ENCODE measurements around the gene GK2.

Gene GK2

DNA sequence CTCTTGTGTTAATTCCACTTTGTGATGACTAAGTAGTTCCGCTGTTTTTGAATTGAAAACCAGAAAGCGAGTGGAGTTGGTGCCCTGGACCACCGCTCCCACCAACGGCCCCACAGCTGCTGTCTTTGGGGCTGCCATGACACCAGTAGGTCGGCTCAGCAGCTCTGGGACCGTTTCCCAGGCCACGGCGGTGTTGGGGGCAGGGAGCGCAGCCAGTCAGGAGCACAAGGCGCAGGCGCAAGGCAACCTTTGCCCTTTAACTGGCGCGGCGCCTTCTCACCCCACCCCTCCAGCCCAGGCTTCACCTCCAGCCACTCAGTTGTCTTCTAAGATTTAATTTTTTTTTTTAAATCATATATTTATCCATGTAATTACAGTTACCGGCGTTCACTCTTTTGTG, at the start of gene GK2:
TSS of gene GK2 (minus strand) at position 166 of the 400 bp plus-strand sequence. CDS start at position 138, 28 bp downstream.
- Histone ChIP-seq H3K36me3 (ENCODE audit: control insufficient read depth in 1 of 2, insufficient read depth in 2 of 2, low read length in 2 of 2) (no peaks in the 10 kb centered on the region), H3K4me1 (ENCODE audit: control insufficient read depth in 1 of 2, insufficient read depth in 2 of 2, low read length in 2 of 2) (no peaks in the 10 kb centered on the region), H3K4me3 (ENCODE audit: low read depth in 1 of 2, low read length in 2 of 2) (no peak within 1 kb of the TSS), H3K27ac (ENCODE audit: low read length) (no peak within 1 kb of the TSS), H3K9me3 (ENCODE audit: control insufficient read depth in 1 of 2, low read length in 2 of 2) (no peaks in the 10 kb centered on the region), H3K27me3 (ENCODE audit: low read depth, low read length) (no peaks in the 10 kb centered on the region)

DNA sequence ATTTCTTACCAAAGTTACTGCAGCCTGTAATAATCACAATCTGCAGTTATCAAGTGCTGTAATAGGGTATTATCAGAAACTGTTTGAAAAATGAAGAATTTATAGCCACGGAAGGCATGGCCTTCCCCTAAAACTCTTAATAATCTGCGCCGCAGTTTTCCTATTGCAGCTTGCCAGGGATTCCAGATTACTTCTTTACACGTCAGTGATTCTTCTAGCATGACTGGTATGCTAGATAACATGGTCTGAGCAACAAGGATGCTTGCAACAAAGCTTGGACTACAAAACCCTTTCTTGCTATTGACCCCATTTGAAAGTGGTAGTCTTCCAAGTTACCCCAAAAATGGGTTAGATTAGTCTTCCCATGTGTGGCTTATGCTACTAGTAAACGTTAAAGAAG, 47.2 kb upstream of the GK2 start:
- Histone ChIP-seq H3K9me3 (ENCODE audit: control insufficient read depth in 1 of 2, low read length in 2 of 2) (no peaks in the 10 kb centered on the region), H3K27me3 (ENCODE audit: low read depth, low read length) (no peaks in the 10 kb centered on the region), H3K36me3 (ENCODE audit: control insufficient read depth in 1 of 2, insufficient read depth in 2 of 2, low read length in 2 of 2) (no peaks in the 10 kb centered on the region), H3K4me3 (ENCODE audit: low read depth in 1 of 2, low read length in 2 of 2) (no peak overlapping the region), H3K4me1 (ENCODE audit: control insufficient read depth in 1 of 2, insufficient read depth in 2 of 2, low read length in 2 of 2) (no peaks in the 10 kb centered on the region), H3K27ac (ENCODE audit: low read length) (no peak overlapping the region)

DNA sequence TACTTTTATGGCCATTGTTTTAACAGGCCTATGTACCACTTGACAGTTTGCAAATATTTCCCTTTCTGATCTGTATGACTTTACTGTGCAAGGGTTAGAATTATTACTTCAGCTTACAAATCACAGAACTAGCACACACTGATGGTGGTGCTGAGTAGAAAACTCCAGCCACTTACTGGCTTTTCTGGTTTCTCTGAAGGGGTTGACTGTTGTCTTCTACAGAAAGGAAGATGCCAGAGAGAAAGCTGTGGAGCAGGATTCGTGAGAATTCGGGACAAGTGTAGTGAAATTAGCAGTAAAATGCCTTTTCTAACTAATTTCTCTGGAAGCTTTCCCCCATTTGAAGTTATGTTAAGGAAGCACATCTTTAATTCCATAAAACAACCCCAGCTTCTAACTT, 46.6 kb upstream of the GK2 start:
- Histone ChIP-seq H3K4me1 (ENCODE audit: control insufficient read depth in 1 of 2, insufficient read depth in 2 of 2, low read length in 2 of 2) (no peaks in the 10 kb centered on the region), H3K9me3 (ENCODE audit: control insufficient read depth in 1 of 2, low read length in 2 of 2) (no peaks in the 10 kb centered on the region), H3K36me3 (ENCODE audit: control insufficient read depth in 1 of 2, insufficient read depth in 2 of 2, low read length in 2 of 2) (no peaks in the 10 kb centered on the region), H3K27ac (ENCODE audit: low read length) (no peak overlapping the region), H3K4me3 (ENCODE audit: low read depth in 1 of 2, low read length in 2 of 2) (no peak overlapping the region), H3K27me3 (ENCODE audit: low read depth, low read length) (no peaks in the 10 kb centered on the region)

DNA sequence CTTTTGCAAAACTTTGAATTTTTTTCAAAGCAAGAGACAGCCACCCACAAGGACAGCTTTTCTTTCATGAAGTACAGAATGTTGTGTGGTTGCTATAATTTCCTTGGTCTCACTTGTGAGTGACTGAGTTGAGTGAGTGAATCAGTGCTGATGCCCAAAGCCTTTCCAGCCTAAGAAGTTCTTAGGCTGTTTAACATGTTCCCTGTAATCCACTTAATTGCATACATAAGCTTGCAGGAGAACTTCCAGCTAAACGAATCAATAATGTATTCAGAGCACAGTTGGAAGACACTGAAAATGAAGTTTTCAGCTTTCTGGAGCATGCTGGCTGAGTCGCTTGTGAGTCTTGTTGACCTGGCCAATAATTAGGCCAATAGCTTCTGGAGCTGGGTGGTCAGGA, 42.0 kb upstream of the GK2 start:
- no peaks in the 10 kb centered on the region for H3K27me3 ChIP-seq (ENCODE audit: low read depth, low read length)

DNA sequence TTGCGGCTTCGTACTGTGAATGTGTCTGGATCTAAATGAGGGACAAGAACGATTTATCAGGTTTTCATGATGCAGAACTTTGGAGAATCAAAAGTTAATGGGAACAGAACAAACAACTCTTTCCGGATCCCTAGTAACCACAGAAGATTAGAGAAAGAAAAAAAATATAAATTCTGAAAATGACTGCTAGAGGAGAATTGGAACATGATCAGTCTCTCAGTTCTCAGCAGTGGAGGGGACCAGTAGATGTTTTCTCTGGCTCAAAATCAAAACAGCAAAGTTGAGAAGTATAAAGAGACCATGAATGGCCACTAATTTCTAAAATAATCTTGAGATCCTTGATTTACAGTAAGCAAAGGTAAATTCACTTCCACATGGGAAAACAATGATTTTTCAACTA, 38.1 kb upstream of the GK2 start:
- Histone ChIP-seq H3K27ac (ENCODE audit: low read length) (no peak overlapping the region), H3K4me3 (ENCODE audit: low read depth in 1 of 2, low read length in 2 of 2) (no peak overlapping the region), H3K36me3 (ENCODE audit: control insufficient read depth in 1 of 2, insufficient read depth in 2 of 2, low read length in 2 of 2) (no peaks in the 10 kb centered on the region), H3K4me1 (ENCODE audit: control insufficient read depth in 1 of 2, insufficient read depth in 2 of 2, low read length in 2 of 2) (no peaks in the 10 kb centered on the region), H3K9me3 (ENCODE audit: control insufficient read depth in 1 of 2, low read length in 2 of 2) (no peaks in the 10 kb centered on the region), H3K27me3 (ENCODE audit: low read depth, low read length) (no peaks in the 10 kb centered on the region)

More for the DNA sequence above, 42.0 kb upstream of the GK2 start:
- H3K4me1 ChIP-seq (ENCODE audit: control insufficient read depth in 1 of 2, insufficient read depth in 2 of 2, low read length in 2 of 2): no peaks in the 10 kb centered on the region
- no peaks in the 10 kb centered on the region for H3K36me3 ChIP-seq (ENCODE audit: control insufficient read depth in 1 of 2, insufficient read depth in 2 of 2, low read length in 2 of 2)
- no peak overlapping the region for H3K27ac ChIP-seq (ENCODE audit: low read length)
- H3K4me3 ChIP-seq (ENCODE audit: low read depth in 1 of 2, low read length in 2 of 2): no peak overlapping the region
- no peaks in the 10 kb centered on the region for H3K9me3 ChIP-seq (ENCODE audit: control insufficient read depth in 1 of 2, low read length in 2 of 2)

DNA sequence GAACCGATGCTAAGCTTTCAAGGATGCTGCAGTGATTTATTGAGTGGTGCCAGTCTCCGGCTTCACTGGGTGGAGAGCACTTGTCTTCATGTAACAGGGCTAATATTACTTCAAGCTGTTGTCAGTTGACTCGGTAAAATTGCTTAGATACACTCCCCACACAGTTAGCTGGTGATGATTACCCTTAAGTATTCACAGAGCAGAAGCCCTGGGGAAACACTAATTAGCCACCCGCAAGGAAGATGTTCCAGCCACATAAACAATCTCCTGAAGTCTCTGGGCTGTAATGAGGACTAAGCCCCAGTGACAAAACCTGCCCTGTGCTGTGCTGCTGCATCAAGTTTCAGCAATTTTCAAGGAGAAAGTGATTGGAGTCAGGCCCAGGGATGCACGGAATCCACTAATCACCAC, 37.3 kb upstream of the GK2 start:
- Histone ChIP-seq H3K27ac (ENCODE audit: low read length) (no peak overlapping the region), H3K4me3 (ENCODE audit: low read depth in 1 of 2, low read length in 2 of 2) (no peak overlapping the region), H3K9me3 (ENCODE audit: control insufficient read depth in 1 of 2, low read length in 2 of 2) (no peaks in the 10 kb centered on the region), H3K36me3 (ENCODE audit: control insufficient read depth in 1 of 2, insufficient read depth in 2 of 2, low read length in 2 of 2) (no peaks in the 10 kb centered on the region), H3K4me1 (ENCODE audit: control insufficient read depth in 1 of 2, insufficient read depth in 2 of 2, low read length in 2 of 2) (no peaks in the 10 kb centered on the region), H3K27me3 (ENCODE audit: low read depth, low read length) (no peaks in the 10 kb centered on the region)

DNA sequence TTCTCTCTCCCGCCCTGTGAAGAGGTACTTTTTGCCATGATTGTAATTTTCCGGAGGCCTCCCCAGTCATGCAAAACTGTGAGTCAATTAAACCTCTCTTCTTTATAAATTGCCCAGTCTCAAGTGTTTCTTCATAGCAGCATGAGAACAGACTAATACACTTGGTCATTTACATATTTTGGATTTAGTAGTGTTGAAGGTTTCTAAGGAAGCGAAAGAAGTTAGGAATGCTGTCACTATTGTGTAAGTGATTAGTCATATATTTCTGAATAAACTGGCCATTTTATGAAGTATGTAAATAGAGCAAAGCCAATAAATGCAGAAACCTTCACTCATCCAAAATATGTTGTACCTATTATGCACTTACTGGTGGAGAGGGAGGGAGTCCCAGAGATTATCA, 34.4 kb upstream of the GK2 start:
- Histone ChIP-seq H3K9me3 (ENCODE audit: control insufficient read depth in 1 of 2, low read length in 2 of 2) (no peaks in the 10 kb centered on the region), H3K4me1 (ENCODE audit: control insufficient read depth in 1 of 2, insufficient read depth in 2 of 2, low read length in 2 of 2) (no peaks in the 10 kb centered on the region), H3K27ac (ENCODE audit: low read length) (no peak overlapping the region), H3K4me3 (ENCODE audit: low read depth in 1 of 2, low read length in 2 of 2) (no peak overlapping the region), H3K27me3 (ENCODE audit: low read depth, low read length) (no peaks in the 10 kb centered on the region), H3K36me3 (ENCODE audit: control insufficient read depth in 1 of 2, insufficient read depth in 2 of 2, low read length in 2 of 2) (no peaks in the 10 kb centered on the region)

DNA sequence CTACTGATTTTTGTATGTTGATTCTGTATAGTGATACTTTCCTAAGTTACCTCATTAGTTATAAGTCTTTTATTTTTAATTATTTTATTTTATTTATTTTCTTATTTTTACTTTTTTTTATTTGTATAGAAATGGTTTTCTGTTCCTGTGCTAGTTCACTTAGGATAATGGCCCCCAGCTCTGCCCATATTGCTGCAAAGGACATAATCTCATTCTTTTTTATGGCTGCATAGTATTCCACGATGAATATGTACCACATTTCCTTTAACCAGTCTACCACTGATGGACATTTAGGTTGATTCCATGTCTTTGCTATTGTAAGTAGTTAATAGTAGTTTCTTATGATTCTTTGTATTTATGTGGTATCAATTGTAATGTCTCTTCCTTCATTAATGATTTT, 31.5 kb upstream of the GK2 start:
- no peaks in the 10 kb centered on the region for H3K4me1 ChIP-seq (ENCODE audit: control insufficient read depth in 1 of 2, insufficient read depth in 2 of 2, low read length in 2 of 2)
- H3K4me3 ChIP-seq (ENCODE audit: low read depth in 1 of 2, low read length in 2 of 2): no peak overlapping the region
- H3K36me3 ChIP-seq (ENCODE audit: control insufficient read depth in 1 of 2, insufficient read depth in 2 of 2, low read length in 2 of 2): no peaks in the 10 kb centered on the region
- no peaks in the 10 kb centered on the region for H3K9me3 ChIP-seq (ENCODE audit: control insufficient read depth in 1 of 2, low read length in 2 of 2)
- no peaks in the 10 kb centered on the region for H3K27me3 ChIP-seq (ENCODE audit: low read depth, low read length)
- no peak overlapping the region for H3K27ac ChIP-seq (ENCODE audit: low read length)

DNA sequence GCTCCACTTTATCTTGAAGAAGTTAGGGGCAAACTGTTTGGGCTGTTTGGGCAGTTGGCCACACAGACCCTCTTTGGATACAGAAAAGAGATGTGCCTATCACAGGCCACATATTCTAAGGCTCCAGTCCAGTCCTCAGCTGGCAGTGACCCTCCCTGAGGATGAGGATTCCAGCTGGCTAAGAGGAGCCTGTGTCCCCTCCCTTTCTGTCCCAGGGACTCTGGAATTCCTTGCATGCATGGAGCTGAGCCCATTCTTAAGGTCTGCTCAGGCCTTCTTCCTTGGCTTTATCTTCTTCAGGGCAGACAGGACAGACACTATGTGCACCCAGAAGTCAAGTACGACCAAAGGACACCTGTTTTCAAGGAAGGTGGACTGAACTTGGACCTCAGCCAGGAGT, 23.8 kb upstream of the GK2 start:
- H3K4me3 ChIP-seq (ENCODE audit: low read depth in 1 of 2, low read length in 2 of 2): no peak overlapping the region
- H3K4me1 ChIP-seq (ENCODE audit: control insufficient read depth in 1 of 2, insufficient read depth in 2 of 2, low read length in 2 of 2): no peaks in the 10 kb centered on the region
- H3K9me3 ChIP-seq (ENCODE audit: control insufficient read depth in 1 of 2, low read length in 2 of 2): no peaks in the 10 kb centered on the region
- no peaks in the 10 kb centered on the region for H3K27me3 ChIP-seq (ENCODE audit: low read depth, low read length)
- no peaks in the 10 kb centered on the region for H3K36me3 ChIP-seq (ENCODE audit: control insufficient read depth in 1 of 2, insufficient read depth in 2 of 2, low read length in 2 of 2)
- no peak overlapping the region for H3K27ac ChIP-seq (ENCODE audit: low read length)

DNA sequence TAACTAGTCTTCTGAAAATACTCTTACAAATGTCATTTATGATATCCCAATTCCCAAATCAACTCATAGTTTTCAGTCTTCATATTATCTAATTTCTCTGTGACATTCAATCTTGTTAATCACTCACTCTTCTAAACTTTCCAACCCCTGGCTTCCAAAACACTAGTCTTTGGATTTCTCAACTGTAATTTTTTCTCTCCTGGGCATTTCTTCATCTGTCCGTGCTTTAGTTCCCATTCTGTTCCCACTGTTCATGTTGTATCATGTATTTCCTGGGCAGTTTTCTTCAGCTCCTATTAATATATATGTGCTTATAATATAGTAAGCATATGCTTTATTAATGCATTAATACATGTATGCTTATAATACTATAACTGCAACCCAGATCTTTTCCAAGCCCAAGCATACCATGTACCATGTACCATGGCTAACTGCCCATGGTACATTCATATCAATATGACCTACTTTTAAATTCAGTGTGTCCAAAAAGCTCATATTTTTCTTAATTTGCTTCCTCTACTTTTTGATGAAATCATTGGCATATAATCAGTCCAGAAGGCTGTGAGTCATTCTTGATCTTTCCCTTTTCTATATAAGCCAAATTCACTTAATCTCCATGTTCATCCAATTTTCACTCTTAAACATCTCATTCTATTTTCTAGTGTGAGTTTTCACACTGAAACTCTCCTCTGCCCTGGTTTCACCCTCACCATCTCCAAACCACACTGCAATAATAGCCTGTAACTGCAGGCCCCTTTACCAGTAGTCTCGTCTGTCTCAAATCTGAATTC, 21.3 kb upstream of the GK2 start:
- H3K4me3 ChIP-seq (ENCODE audit: low read depth in 1 of 2, low read length in 2 of 2): no peak overlapping the region
- no peak overlapping the region for H3K27ac ChIP-seq (ENCODE audit: low read length)
- H3K4me1 ChIP-seq (ENCODE audit: control insufficient read depth in 1 of 2, insufficient read depth in 2 of 2, low read length in 2 of 2): no peaks in the 10 kb centered on the region
- H3K9me3 ChIP-seq (ENCODE audit: control insufficient read depth in 1 of 2, low read length in 2 of 2): no peaks in the 10 kb centered on the region
- no peaks in the 10 kb centered on the region for H3K36me3 ChIP-seq (ENCODE audit: control insufficient read depth in 1 of 2, insufficient read depth in 2 of 2, low read length in 2 of 2)
- H3K27me3 ChIP-seq (ENCODE audit: low read depth, low read length): no peaks in the 10 kb centered on the region

DNA sequence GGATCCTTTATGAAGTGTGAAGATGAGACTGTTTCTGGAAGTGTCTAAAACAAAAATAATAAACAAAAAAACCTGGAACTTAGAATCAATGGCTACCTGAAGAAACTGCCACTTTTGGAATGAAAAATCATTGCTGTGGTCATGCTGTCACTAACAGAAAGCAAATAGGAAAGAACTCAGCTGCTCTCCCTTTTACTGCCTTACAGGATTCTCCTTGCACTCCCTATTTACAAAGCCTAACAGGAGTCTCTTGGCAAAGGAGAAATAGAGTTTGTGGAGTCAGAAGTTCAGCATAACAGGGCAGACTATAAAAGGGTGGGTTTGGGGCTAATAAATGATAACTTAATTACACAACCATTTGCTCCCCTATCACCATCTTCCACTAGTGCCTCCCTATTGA, 19.0 kb upstream of the GK2 start:
- no peaks in the 10 kb centered on the region for H3K27me3 ChIP-seq (ENCODE audit: low read depth, low read length)

DNA sequence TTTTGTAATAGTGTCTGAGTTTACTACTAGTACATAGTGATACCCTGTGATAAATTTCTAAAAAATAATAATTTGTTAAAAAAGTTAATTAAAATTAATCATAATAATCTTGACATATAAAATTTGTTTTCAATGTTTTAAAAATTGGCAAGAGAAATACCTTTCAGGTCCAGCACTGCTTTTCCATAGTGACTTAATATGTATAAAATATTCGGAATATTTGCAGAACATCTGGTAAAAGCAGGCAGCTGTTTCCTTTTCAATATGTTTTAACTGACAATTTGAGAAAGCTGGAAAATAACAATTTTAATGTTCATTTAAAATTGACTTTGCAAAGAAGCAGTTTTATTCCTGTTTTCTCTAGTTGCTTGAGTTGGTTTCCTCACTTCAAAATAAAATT, 17.6 kb upstream of the GK2 start:
- no peaks in the 10 kb centered on the region for H3K9me3 ChIP-seq (ENCODE audit: control insufficient read depth in 1 of 2, low read length in 2 of 2)
- H3K36me3 ChIP-seq (ENCODE audit: control insufficient read depth in 1 of 2, insufficient read depth in 2 of 2, low read length in 2 of 2): no peaks in the 10 kb centered on the region
- H3K4me3 ChIP-seq (ENCODE audit: low read depth in 1 of 2, low read length in 2 of 2): no peak overlapping the region
- no peaks in the 10 kb centered on the region for H3K27me3 ChIP-seq (ENCODE audit: low read depth, low read length)
- no peaks in the 10 kb centered on the region for H3K4me1 ChIP-seq (ENCODE audit: control insufficient read depth in 1 of 2, insufficient read depth in 2 of 2, low read length in 2 of 2)
- H3K27ac ChIP-seq (ENCODE audit: low read length): no peak overlapping the region

More for the DNA sequence above, 19.0 kb upstream of the GK2 start:
- Histone ChIP-seq H3K27ac (ENCODE audit: low read length) (no peak overlapping the region), H3K4me1 (ENCODE audit: control insufficient read depth in 1 of 2, insufficient read depth in 2 of 2, low read length in 2 of 2) (no peaks in the 10 kb centered on the region), H3K4me3 (ENCODE audit: low read depth in 1 of 2, low read length in 2 of 2) (no peak overlapping the region), H3K9me3 (ENCODE audit: control insufficient read depth in 1 of 2, low read length in 2 of 2) (no peaks in the 10 kb centered on the region), H3K36me3 (ENCODE audit: control insufficient read depth in 1 of 2, insufficient read depth in 2 of 2, low read length in 2 of 2) (no peaks in the 10 kb centered on the region)
